HG03432 (cell line): Measurements from ENCODE around the gene KLF7.

Source experiments
- ATAC-seq: cut with Tn5 transposase; IDR thresholded peaks from one replicate; pipeline ENCODE4 v1.9.1; 2021; ENCODE audit warnings: mild to moderate bottlenecking, moderate library complexity; ENCODE audit not compliant: unreplicated experiment

Gene KLF7

DNA sequence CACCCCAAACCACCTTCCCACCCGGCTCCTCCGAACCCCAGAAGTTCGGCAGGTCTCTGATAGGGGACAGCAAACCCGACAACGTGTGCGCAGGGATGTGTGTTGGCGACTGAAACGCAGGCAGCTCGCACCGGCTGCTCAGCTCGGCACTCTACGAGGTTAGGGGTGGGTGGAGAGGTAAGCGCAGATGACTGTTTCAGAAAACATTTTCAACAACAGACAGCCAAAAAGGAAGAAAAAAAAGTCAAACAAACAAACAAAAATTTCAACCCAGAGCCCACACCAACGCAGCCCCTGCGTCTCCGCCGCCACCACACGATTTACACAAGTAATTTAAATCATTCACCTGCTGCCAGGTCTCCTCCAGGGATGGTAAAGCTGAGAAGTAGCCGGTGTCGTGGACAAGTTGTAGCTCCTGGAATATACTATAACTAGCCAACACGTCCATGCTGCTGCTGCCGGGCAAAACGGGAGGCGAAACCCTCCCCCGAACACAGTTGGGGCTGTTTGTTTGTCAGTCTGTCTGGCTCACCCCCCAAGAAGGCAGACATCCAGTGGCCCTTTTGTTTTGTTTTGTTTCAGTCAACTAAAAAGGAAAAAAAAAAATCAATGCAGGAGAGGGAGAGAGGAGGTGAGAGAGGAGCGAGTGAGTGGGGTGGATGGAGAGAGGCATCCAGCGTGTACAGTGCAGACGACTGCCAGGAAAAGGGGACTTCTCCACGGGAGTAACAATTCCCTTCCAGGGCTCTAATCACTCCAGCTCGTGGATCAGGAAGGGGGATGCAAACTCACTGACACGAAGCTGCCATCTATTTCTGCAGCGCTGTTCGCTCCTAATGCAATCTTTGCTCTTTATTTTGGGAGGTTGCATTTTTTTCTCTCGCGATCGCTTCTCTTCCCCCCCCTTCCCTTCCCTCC, at the start of gene KLF7:
Gene KLF7, minus strand, starts transcription at position 828 of the 918 bp plus-strand sequence. Its CDS starts 380 bp downstream, at position 448.
- ATAC-seq = no peak

DNA sequence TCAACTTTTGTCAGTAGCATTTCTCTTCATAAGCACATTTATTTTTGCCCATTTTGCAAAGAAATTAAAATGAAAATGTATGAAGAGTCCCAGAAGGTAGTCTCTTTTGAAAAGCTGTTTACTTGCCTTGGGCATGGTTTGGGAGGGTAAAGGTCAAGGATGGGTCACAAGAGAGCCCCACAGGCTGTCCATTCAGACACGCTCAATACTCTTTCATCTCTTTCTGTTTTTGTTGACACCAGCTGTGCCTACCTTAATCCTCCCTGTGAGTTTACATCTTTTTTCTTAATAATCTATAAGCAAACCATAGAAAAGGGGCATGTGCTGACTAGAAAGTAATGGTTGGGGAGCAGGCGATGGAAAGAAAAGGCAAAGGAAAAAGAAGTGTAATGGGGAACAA, 49.6 kb upstream of the KLF7 start:
- ATAC-seq = no peak

GRCh38 chr2:207214446-207214845, 48.7 kb upstream of the KLF7 start:
- no peak for ATAC-seq

- ATAC-seq = no peak
Measured at GRCh38 chr2:207206011-207206410, 40.3 kb upstream of the KLF7 start.

- no peak for ATAC-seq
Measured at GRCh38 chr2:207205173-207205957, 39.6 kb upstream of the KLF7 start.

DNA sequence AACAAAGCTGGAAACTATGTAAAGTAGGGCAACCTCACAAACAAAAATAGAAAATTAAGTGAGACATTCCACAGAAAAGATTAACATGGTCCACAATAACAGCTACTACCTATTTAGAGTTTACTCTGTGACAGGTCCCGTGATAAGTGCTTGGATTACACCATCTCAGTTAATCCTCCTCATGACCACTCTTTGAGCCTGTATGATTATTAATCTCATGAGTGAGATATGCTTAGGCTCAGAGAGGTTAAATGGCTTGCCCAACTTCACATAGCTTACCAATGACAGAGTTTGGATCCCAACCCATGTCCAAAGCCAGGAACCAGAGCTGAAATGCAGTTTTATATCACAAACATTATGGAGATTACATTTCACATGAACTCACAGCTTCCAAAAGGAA, 37.3 kb upstream of the KLF7 start:
- ATAC-seq = no peak

- ATAC-seq = no peak
Measured at GRCh38 chr2:207202645-207203044, 36.9 kb upstream of the KLF7 start.

GRCh38 chr2:207201416-207201815, 35.7 kb upstream of the KLF7 start:
- ATAC-seq = no peak

DNA sequence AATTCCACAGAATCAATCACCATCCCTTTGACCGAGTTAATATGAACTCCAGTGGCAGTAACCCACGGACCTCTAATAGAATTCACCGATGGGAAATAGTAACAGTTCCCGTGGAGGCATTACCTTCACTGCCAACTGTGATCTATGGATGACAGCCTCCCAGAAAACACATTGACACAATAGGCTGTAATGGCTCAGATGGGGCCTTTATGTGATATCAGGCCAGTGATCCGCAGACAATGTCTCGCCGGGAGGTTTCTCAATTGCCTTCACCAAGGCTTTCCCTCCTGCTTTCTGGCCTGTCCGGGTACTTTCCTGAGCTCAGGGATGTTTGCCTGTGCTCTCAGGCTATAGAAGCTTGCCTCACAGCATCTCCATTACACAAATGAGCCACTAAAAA, 34.4 kb upstream of the KLF7 start:
- ATAC-seq = no peak

GRCh38 chr2:207194028-207194427, 28.3 kb upstream of the KLF7 start:
- ATAC-seq = no peak

DNA sequence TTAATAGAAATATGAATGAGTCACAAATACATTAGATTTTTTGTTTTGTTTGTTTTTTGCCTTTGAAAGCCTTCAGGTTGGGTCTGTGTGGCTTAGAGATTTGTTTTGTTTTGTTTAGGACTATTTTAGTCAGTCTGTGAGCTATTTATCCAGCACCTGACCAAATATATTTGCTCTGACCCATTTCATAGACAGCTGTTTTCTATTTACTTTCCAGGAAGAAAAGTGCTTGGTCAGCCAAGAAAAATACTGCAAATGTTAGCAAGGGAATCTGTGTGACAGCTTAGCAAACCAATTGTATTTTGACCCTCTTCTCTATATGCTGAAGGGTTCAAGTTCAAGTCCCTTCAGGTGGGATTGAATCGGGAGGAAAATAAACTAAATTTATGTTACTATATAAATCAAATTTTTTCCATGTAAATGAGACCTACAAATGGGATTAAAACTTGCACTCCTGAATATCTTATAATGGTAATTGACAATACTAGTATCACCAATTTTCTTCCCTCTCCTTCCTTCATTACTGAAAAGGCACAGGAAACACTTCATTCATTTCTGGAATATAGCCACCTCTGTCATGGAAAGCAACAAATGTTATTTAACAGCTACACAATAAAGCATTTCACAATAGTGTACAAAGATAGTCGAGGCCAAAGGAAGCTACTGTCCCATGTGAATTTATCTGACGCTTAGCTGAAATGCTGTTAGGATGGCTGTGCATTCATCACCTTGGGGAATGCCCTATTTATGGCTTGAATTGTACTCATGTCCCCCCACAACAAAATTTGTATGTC, 23.1 kb upstream of the KLF7 start:
- no peak for ATAC-seq

GRCh38 chr2:207185372-207185771, 19.6 kb upstream of the KLF7 start:
- ATAC-seq = no peak

DNA sequence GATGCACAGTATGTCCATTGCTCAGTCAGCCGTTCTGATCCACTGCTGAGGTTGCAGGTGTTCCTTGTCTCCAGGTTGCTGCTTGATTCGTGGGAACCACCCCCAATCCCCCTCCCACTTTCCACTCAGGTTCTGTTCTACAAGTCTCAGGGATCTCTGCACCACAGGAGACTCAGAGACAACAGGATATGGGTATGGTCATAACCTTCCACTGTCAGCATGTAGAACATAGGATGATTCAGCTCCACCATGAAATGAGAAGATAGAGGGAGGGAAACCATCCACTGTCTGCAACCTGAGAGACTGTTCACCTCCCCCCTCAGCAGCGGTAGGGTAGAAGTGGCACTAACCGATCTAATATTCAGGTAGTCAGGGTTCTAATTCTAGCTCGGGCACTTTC, 19.0 kb upstream of the KLF7 start:
- ATAC-seq = no peak

GRCh38 chr2:207184348-207184747, 18.6 kb upstream of the KLF7 start:
- no peak for ATAC-seq

DNA sequence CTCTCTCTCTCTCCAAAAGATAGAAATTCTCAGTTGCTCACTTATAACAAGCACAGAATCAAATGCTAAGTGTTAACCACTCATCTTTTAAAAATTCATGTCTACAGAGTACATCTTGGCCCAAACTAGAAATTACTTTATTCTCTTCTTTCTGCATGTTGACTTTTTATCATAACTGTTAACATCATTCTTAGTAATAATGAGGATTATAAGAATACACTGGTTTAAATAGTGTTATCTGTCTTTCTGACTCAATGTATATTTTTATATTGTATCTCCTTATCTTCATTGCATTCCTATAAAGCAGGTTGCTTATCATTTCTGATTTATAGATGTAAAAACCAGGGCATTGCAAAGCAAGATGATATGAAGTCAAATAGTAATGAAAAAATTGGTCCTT, 17.8 kb upstream of the KLF7 start:
- ATAC-seq = no peak

DNA sequence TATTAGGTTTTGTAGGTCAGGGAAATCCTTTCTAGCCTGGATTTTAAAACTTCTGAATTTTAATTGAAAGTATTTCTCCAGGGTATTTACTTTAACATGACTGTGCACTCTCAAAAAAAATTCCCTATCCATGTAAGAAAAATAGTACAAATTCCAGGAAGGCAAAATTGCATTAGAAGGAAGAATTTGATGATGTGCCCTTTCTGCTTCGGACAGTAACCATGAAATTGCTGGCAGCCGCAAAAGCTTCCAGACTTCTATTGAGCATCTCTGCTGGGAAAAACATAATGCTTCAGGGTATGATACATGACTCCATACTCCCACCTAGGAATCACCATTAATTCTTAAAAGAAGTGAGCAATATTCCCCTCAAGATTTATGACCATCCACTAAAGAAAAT, 17.2 kb upstream of the KLF7 start:
- no peak for ATAC-seq

- no peak for ATAC-seq
Measured at GRCh38 chr2:207181526-207182274, 16.0 kb upstream of the KLF7 start.

GRCh38 chr2:207180741-207181140, 15.0 kb upstream of the KLF7 start:
- ATAC-seq = no peak

DNA sequence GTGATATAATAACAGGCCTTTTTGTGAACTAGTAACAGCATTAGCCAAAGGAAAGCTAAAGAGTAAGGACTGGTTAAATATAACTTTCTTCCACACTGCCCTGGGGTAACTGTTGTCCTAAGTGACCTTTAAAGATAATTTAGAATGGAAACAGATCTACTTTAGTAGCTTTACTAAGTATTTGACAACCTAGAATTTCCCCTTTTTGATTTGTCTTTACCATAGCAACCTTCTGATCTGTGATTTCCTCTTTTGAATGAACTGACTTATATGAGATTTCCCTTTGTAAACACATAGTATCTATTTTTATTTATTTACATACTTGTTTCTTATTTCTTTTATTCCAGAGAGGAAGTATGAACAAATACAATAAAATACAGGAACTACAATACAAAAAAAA, 10.5 kb upstream of the KLF7 start:
- no peak for ATAC-seq

GRCh38 chr2:207173641-207174040, 7.9 kb upstream of the KLF7 start:
- no peak for ATAC-seq
